Ovary (tissue), 3 donors: ENCODE data around the gene MAT2A.

Source experiments
- CTCF ChIP-seq, 3 donors: fragments of 450-650 bp in 2 of 3; fragments of 200-600 bp in 1 of 3; IDR thresholded peaks; one replicate each; pipeline versions ENCODE4 v1.5.1 to v1.8.0; 2016 to 2022; ENCODE audit warnings: antibody characterized with exemption in 3 of 3, mild to moderate bottlenecking in 1 of 3
- EP300 ChIP-seq: sonication (generic); formaldehyde crosslinking; IDR thresholded peaks from one replicate; pipeline ENCODE4 v1.6.1; 2017; ENCODE audit warnings: antibody characterized with exemption
- POLR2A ChIP-seq: fragments of 450-650 bp; IDR thresholded peaks from one replicate; pipeline ENCODE4 v1.6.1; 2017; ENCODE audit warnings: antibody characterized with exemption, mild to moderate bottlenecking, moderate library complexity
- donor health status: DM: no; HTN: no; CAD: no.

DNA sequence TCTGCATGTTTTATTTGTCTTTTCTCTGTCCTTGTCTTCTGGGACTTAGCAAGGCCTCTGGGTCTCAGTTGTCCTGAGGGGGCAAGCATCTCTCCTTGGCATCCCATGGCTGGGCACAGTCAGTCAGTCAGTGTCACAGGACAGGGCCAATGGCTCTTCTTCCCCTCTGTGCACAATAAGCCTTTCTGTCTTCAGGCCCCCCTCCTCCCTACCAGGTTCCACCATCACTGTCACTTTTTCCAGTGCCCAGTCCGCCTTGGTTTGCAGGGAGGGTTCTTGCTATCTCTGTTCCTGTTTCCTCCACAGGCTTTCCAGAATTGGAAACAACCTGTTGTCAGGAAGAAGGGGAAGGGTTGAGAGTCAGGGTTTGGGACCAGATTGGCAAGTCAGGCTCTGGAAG lies 43.5 kb downstream of the MAT2A start:
- no peak for TF ChIP-seq CTCF (IDR thresholded peaks at IDR 0.05)
- no peak for TF ChIP-seq POLR2A
- TF ChIP-seq EP300 = no peak
